ENCODE measurements around the gene CACNA1C. TPM values are rescaled to one million over a fixed set of nuclear protein-coding genes. Genes with fewer than 3 reads are reported as not detected.

Gene CACNA1C
- total RNA-seq, 2 experiments from 2014 or later: 0.69 to 1.4 TPM

DNA sequence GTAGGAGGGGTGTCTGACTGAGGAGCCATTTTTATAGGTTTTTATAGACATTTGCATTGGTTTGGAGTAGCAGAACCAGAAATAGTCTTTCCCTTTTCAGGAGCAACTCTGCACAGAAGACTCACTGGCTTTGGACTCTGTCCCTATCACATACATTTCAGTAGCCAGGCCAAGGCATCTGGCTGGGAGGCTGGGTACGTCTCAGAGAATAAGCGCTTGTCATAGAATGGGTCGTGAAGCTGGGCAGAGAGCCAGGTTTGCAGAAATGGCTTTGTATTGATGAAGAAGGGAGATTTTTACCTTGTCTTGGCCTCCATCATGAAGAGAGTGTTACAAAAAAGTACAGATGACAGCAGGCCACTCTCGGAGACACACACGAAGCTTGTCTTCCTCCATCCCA lies 98.6 kb downstream of the CACNA1C start:
- Histone ChIP-seq H3K4me2 (ENCODE audit: low read length) (no peak overlapping the region), H2AFZ (ENCODE audit: low read length) (no peak overlapping the region), H3K27ac (ENCODE audit: low read depth, low read length, poor library complexity, severe bottlenecking) (no peak overlapping the region), H3K4me3 (ENCODE audit: low read depth, low read length, poor library complexity, severe bottlenecking) (no peak overlapping the region), H3K9me3 (ENCODE audit: low read length) (no peaks in the 10 kb centered on the region), H4K20me1 (ENCODE audit: insufficient read depth, low read length) (no peaks in the 10 kb centered on the region), H3K36me3 (ENCODE audit: insufficient read depth, low read length) (no peaks in the 10 kb centered on the region), H3K9me2 (ENCODE audit: insufficient read depth, low read length) (no peaks in the 10 kb centered on the region), H3K4me1 (ENCODE audit: insufficient read depth, low read length, poor library complexity, severe bottlenecking) (peaks cover 6% of the 10 kb centered on the region), H3K79me2 (ENCODE audit: insufficient read depth, low read depth, low read length) (no peaks in the 10 kb centered on the region)
- no peak for DNase-seq (ENCODE audit: low spot score)
- CTCF ChIA-PET (ENCODE audit: unreplicated experiment): no interaction called here
- TF ChIP-seq, protein P1, sequence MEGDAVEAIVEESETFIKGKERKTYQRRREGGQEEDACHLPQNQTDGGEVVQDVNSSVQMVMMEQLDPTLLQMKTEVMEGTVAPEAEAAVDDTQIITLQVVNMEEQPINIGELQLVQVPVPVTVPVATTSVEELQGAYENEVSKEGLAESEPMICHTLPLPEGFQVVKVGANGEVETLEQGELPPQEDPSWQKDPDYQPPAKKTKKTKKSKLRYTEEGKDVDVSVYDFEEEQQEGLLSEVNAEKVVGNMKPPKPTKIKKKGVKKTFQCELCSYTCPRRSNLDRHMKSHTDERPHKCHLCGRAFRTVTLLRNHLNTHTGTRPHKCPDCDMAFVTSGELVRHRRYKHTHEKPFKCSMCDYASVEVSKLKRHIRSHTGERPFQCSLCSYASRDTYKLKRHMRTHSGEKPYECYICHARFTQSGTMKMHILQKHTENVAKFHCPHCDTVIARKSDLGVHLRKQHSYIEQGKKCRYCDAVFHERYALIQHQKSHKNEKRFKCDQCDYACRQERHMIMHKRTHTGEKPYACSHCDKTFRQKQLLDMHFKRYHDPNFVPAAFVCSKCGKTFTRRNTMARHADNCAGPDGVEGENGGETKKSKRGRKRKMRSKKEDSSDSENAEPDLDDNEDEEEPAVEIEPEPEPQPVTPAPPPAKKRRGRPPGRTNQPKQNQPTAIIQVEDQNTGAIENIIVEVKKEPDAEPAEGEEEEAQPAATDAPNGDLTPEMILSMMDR (conservative IDR thresholded peaks at IDR 0.05; ENCODE audit: low read length): no peak
- TF ChIP-seq EZH2phosphoT487 (IDR thresholded peaks at IDR 0.05; ENCODE audit: borderline replicate concordance, low read depth, low read length): no peak
- intact Hi-C loops (cut with micrococcal nuclease; ENCODE audit: unreplicated experiment): no loop called here
- POLR2A ChIA-PET: interaction anchor here (0.6 kb wide), 1 partner anchor 125 kb away, joined by 3 read pairs; no protein-coding TSS in a partner anchor
- no TSS peak for BruUV-seq (replicated peaks)

DNA sequence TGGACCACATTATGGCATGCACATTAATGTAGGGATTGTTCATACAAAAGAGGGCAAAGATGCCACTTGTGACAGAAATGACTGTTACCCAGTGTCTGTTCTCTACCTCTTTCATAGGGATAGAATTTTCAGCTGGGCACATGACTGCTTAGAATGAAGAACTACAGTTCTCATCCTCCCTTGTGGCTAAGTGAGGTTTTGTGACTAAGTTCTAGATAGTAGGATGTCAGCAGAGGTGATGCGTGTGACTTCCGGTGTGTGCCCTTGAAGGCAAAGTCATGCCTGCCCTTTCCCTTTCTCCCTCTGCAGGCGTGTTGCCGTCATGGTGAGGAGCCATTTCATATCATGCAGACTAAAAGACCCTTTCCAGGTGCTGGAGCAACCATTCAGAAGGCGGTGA lies 99.3 kb downstream of the CACNA1C start:
- Histone ChIP-seq H3K9me2 (ENCODE audit: insufficient read depth, low read length) (no peaks in the 10 kb centered on the region), H3K27ac (ENCODE audit: low read depth, low read length, poor library complexity, severe bottlenecking) (no peak overlapping the region), H2AFZ (ENCODE audit: low read length) (0 out of 2 replicates have a peak overlapping the region, but pooled peaks have one; percentile 20), H3K4me1 (ENCODE audit: insufficient read depth, low read length, poor library complexity, severe bottlenecking) (peaks cover 6% of the 10 kb centered on the region), H3K36me3 (ENCODE audit: insufficient read depth, low read length) (no peaks in the 10 kb centered on the region), H3K4me3 (ENCODE audit: low read depth, low read length, poor library complexity, severe bottlenecking) (no peak overlapping the region), H3K79me2 (ENCODE audit: insufficient read depth, low read depth, low read length) (no peaks in the 10 kb centered on the region), H3K9me3 (ENCODE audit: low read length) (no peaks in the 10 kb centered on the region), H3K4me2 (ENCODE audit: low read length) (peak overlapping the region; percentile 6; the same call in 1 of the 2 replicates), H4K20me1 (ENCODE audit: insufficient read depth, low read length) (no peaks in the 10 kb centered on the region)
- peak; percentile 37 for DNase-seq (ENCODE audit: low spot score)
- ChIA-PET CTCF (ENCODE audit: unreplicated experiment) (no interaction called here), POLR2A (no interaction called here)
- intact Hi-C loops (cut with micrococcal nuclease; ENCODE audit: unreplicated experiment): no loop called here
- no TSS peak for BruUV-seq (replicated peaks)
- TF ChIP-seq EZH2phosphoT487 (IDR thresholded peaks at IDR 0.05; ENCODE audit: borderline replicate concordance, low read depth, low read length): no peak
- TF ChIP-seq, protein P1 (conservative IDR thresholded peaks at IDR 0.05; ENCODE audit: low read length): no peak

DNA sequence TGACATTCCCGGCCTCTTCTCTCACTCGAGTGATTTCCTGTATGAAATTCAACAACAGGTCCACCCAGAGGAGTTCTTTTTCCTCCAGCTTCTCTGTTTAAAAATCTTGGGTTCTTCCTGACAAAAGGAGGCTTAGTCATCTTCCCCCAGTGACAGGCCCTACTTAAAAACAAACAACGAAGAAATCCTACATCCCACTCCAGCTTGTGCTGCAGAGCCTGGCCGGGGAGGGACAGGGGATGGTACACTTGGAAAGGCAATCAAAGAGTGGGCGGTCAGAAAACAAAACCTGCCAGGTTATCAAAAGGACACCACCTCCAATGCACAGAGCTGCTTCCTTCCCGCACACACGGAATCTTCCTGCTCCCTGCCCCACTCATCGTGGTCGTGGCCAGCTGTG lies 101.3 kb downstream of the CACNA1C start:
- no peak for DNase-seq (ENCODE audit: low spot score)
- no peaks in the 10 kb centered on the region for H3K9me2 ChIP-seq (ENCODE audit: insufficient read depth, low read length)
- no peak overlapping the region for H3K27ac ChIP-seq (ENCODE audit: low read depth, low read length, poor library complexity, severe bottlenecking)
- H4K20me1 ChIP-seq (ENCODE audit: insufficient read depth, low read length): no peaks in the 10 kb centered on the region
- H3K4me3 ChIP-seq (ENCODE audit: low read depth, low read length, poor library complexity, severe bottlenecking): no peak overlapping the region
- no peak overlapping the region for H3K4me2 ChIP-seq (ENCODE audit: low read length)
- ChIA-PET POLR2A (no interaction called here), CTCF (ENCODE audit: unreplicated experiment) (no interaction called here)
- no peaks in the 10 kb centered on the region for H3K36me3 ChIP-seq (ENCODE audit: insufficient read depth, low read length)
- TF ChIP-seq EZH2phosphoT487 (IDR thresholded peaks at IDR 0.05; ENCODE audit: borderline replicate concordance, low read depth, low read length): no peak
- TF ChIP-seq, protein P1 (conservative IDR thresholded peaks at IDR 0.05; ENCODE audit: low read length): no peak
- H3K9me3 ChIP-seq (ENCODE audit: low read length): no peaks in the 10 kb centered on the region
- no TSS peak for BruUV-seq (replicated peaks)
- H3K79me2 ChIP-seq (ENCODE audit: insufficient read depth, low read depth, low read length): no peaks in the 10 kb centered on the region
- H2AFZ ChIP-seq (ENCODE audit: low read length): no peak overlapping the region
- H3K4me1 ChIP-seq (ENCODE audit: insufficient read depth, low read length, poor library complexity, severe bottlenecking): peaks cover 6% of the 10 kb centered on the region
- intact Hi-C loops (cut with micrococcal nuclease; ENCODE audit: unreplicated experiment): no loop called here
